Keratinocyte (primary cell): ENCODE data around the gene ZNF362.

ENCODE experiments used
- EZH2 ChIP-seq: IDR thresholded peaks from one replicate; pipeline ENCODE4 v1.6.1; 2012; ENCODE audit warnings: inconsistent platforms, mild to moderate bottlenecking, low read length, moderate library complexity
- TF ChIP-seq, protein P1 (sequence below), 3 experiments: IDR thresholded peaks in 1 of 3; conservative IDR thresholded peaks in 1 of 3; optimal IDR thresholded peaks in 1 of 3; 2 replicates in 2 of 3; 3 replicates in 1 of 3; pipeline versions ENCODE3 to v1.5.1; 2011; ENCODE audit warnings: low read length in 3 of 3, mild to moderate bottlenecking in 3 of 3, moderate library complexity in 2 of 3, control low read depth in 1 of 3, inconsistent platforms in 1 of 3; ENCODE audit not compliant: insufficient read depth in 2 of 3; ENCODE audit errors: extremely low read depth in 1 of 3

DNA sequence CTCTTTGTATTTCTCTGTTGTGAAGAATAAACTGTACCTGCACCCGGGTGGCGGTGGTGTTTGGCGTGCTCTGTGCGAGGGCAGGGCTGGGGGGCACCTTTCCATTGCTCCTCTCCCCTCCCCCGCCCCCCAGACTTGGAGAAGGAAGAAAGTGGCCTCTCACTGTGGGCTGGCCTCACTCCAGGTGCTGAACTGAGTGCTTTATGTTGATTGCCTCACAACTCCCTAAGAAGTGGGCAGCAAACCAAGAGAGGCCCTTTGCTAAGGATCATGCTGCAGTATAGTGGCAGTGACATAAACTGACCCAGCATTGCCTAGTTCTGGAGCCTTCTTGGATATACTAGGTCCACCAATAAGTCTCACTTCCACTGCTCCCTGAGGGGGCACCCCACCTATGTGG lies 44.4 kb downstream of the ZNF362 start:
- TF ChIP-seq, protein P1, sequence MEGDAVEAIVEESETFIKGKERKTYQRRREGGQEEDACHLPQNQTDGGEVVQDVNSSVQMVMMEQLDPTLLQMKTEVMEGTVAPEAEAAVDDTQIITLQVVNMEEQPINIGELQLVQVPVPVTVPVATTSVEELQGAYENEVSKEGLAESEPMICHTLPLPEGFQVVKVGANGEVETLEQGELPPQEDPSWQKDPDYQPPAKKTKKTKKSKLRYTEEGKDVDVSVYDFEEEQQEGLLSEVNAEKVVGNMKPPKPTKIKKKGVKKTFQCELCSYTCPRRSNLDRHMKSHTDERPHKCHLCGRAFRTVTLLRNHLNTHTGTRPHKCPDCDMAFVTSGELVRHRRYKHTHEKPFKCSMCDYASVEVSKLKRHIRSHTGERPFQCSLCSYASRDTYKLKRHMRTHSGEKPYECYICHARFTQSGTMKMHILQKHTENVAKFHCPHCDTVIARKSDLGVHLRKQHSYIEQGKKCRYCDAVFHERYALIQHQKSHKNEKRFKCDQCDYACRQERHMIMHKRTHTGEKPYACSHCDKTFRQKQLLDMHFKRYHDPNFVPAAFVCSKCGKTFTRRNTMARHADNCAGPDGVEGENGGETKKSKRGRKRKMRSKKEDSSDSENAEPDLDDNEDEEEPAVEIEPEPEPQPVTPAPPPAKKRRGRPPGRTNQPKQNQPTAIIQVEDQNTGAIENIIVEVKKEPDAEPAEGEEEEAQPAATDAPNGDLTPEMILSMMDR (optimal IDR thresholded peaks at IDR 0.05 in 1 of 3, IDR thresholded peaks at IDR 0.05 in 1 of 3, conservative IDR thresholded peaks at IDR 0.05 in 1 of 3; ENCODE audit: extremely low read depth in 1 of 3, insufficient read depth in 2 of 3, low read length in 3 of 3) = no peak
- no peak for TF ChIP-seq EZH2
